ENCODE measurements around the gene ZNF197. TPM values are rescaled to one million over a fixed set of nuclear protein-coding genes. Genes with fewer than 3 reads are reported as not detected.

ZNF197 gene
- total and polyA plus RNA-seq, 2 of the 4 experiments (the other 2 are of a cell fraction): 5.0 to 14.9 TPM

DNA sequence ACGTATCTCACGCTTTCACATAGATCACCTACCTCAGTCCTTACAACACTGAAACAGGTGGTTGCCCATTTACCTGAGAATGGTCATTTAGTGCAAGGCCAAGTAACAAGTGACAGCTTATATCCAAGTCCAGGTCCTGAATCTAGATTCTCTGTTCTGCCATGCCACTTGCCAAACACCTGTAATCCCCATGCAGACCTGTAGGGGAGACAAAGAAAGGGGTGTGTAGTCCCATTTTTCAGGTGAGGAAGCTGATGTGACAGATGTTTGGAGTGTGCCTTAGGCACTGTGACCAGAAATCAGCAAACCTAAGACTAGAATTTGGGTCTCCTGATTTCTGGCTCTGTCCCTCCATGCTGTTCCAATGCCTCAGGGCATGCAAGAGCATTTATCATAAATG, 36.4 kb downstream of the ZNF197 start:
- H4K20me1 ChIP-seq (ENCODE audit: insufficient read depth, low read length): no peaks in the 10 kb centered on the region
- no peak overlapping the region for H3K18ac ChIP-seq (ENCODE audit: low read depth, low read length)
- no peak overlapping the region for H3K27ac ChIP-seq (ENCODE audit: insufficient read depth, low read length)
- ChIA-PET POLR2A (ENCODE audit: unreplicated experiment) (no interaction called here), CTCF (no interaction called here)
- dilution Hi-C loops (cut with HindIII; ENCODE audit: low sequenced_read_pairs, unreplicated experiment) (no loop called here), in situ Hi-C loops (cut with MboI; ENCODE audit: low sequenced_read_pairs) (no loop called here), intact Hi-C loops (cut with micrococcal nuclease) (no loop called here)
- H3K4me2 ChIP-seq (ENCODE audit: low read depth, low read length): no peak overlapping the region
- no peak overlapping the region for H2BK120ac ChIP-seq (ENCODE audit: low read depth, low read length)
- H2BK5ac ChIP-seq (ENCODE audit: low read depth, low read length, poor library complexity, severe bottlenecking): no peak overlapping the region
- no peaks in the 10 kb centered on the region for H3K9me1 ChIP-seq (ENCODE audit: insufficient read depth, low read length)
- no peak overlapping the region for H2AFZ ChIP-seq (replicated peaks; ENCODE audit: low read length, poor library complexity)
- H3K27me3 ChIP-seq (ENCODE audit: control insufficient read depth, insufficient read depth, low read length): no peaks in the 10 kb centered on the region
- no peak overlapping the region for H2AK9ac ChIP-seq (replicated peaks; ENCODE audit: low read depth, low read length, poor library complexity)
- no peak for TF ChIP-seq MAFK (IDR thresholded peaks at IDR 0.05; ENCODE audit: low read depth, low read length)
- TF ChIP-seq NFE2L2 (IDR thresholded peaks at IDR 0.05; ENCODE audit: low read depth, low read length): no peak
- no peak for TF ChIP-seq SMC3 (IDR thresholded peaks at IDR 0.05; ENCODE audit: low read depth, low read length)
- TF ChIP-seq BHLHE40 (IDR thresholded peaks at IDR 0.05; ENCODE audit: low read depth, low read length): no peak
- no peak for TF ChIP-seq FOS (IDR thresholded peaks at IDR 0.05; ENCODE audit: low read depth, low read length)
- no peak for TF ChIP-seq RFX5 (IDR thresholded peaks at IDR 0.05; ENCODE audit: low read depth, low read length)
- TF ChIP-seq, protein P1, sequence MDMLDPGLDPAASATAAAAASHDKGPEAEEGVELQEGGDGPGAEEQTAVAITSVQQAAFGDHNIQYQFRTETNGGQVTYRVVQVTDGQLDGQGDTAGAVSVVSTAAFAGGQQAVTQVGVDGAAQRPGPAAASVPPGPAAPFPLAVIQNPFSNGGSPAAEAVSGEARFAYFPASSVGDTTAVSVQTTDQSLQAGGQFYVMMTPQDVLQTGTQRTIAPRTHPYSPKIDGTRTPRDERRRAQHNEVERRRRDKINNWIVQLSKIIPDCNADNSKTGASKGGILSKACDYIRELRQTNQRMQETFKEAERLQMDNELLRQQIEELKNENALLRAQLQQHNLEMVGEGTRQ (IDR thresholded peaks at IDR 0.05; ENCODE audit: low read depth, low read length): no peak
- no peak for TF ChIP-seq MAZ (IDR thresholded peaks at IDR 0.05; ENCODE audit: borderline replicate concordance, low read depth, low read length)
- no peak for TF ChIP-seq RCOR1 (IDR thresholded peaks at IDR 0.05; ENCODE audit: insufficient replicate concordance, low read length)
- TF ChIP-seq, protein P2, sequence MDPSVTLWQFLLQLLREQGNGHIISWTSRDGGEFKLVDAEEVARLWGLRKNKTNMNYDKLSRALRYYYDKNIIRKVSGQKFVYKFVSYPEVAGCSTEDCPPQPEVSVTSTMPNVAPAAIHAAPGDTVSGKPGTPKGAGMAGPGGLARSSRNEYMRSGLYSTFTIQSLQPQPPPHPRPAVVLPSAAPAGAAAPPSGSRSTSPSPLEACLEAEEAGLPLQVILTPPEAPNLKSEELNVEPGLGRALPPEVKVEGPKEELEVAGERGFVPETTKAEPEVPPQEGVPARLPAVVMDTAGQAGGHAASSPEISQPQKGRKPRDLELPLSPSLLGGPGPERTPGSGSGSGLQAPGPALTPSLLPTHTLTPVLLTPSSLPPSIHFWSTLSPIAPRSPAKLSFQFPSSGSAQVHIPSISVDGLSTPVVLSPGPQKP (IDR thresholded peaks at IDR 0.05; ENCODE audit: borderline replicate concordance, low read depth, low read length): no peak
- no peak for TF ChIP-seq POLR2A (IDR thresholded peaks at IDR 0.05; ENCODE audit: low read depth, low read length)
- TF ChIP-seq MXI1 (IDR thresholded peaks at IDR 0.05; ENCODE audit: borderline replicate concordance, low read depth, low read length): no peak
- TF ChIP-seq, protein P3, sequence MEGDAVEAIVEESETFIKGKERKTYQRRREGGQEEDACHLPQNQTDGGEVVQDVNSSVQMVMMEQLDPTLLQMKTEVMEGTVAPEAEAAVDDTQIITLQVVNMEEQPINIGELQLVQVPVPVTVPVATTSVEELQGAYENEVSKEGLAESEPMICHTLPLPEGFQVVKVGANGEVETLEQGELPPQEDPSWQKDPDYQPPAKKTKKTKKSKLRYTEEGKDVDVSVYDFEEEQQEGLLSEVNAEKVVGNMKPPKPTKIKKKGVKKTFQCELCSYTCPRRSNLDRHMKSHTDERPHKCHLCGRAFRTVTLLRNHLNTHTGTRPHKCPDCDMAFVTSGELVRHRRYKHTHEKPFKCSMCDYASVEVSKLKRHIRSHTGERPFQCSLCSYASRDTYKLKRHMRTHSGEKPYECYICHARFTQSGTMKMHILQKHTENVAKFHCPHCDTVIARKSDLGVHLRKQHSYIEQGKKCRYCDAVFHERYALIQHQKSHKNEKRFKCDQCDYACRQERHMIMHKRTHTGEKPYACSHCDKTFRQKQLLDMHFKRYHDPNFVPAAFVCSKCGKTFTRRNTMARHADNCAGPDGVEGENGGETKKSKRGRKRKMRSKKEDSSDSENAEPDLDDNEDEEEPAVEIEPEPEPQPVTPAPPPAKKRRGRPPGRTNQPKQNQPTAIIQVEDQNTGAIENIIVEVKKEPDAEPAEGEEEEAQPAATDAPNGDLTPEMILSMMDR (conservative IDR thresholded peaks at IDR 0.05; ENCODE audit: low read depth, low read length): no peak
- TF ChIP-seq CHD1 (IDR thresholded peaks at IDR 0.05; ENCODE audit: low read depth, low read length): no peak
- TF ChIP-seq CEBPB (IDR thresholded peaks at IDR 0.05; ENCODE audit: low read depth, low read length): no peak
- TF ChIP-seq RAD21 (IDR thresholded peaks at IDR 0.05; ENCODE audit: low read length): no peak
- H3K56ac ChIP-seq (ENCODE audit: extremely low read depth, insufficient read depth, low read length): no peak overlapping the region
- no peak overlapping the region for H4K5ac ChIP-seq (ENCODE audit: low read depth, low read length)
- H3K9ac ChIP-seq (ENCODE audit: low read depth, low read length): no peak overlapping the region
- H2BK20ac ChIP-seq (ENCODE audit: low read depth, low read length): no peak overlapping the region
- no peak overlapping the region for H2AK5ac ChIP-seq (ENCODE audit: low read depth, low read length)
- no peak for ATAC-seq (ENCODE audit: low read depth)
- no peak overlapping the region for H2BK15ac ChIP-seq (ENCODE audit: low read depth, low read length)
- H3K4me3 ChIP-seq (ENCODE audit: insufficient read depth, low read depth, low read length): no peak overlapping the region
- H3K23ac ChIP-seq (ENCODE audit: low read depth, low read length): no peak overlapping the region
- no CpG with 5 or more reads among the region's 2 CpGs for WGBS, 2 experiments (ENCODE audit: extremely low coverage in 2 of 2, insufficient read length in 1 of 2)
- BruUV-seq (replicated peaks): no TSS peak
- no peaks in the 10 kb centered on the region for H3K4me1 ChIP-seq (ENCODE audit: control insufficient read depth, insufficient read depth, low read length)
- H4K8ac ChIP-seq (ENCODE audit: low read depth in 2 of 2, low read length in 2 of 2): no peak overlapping the region
- H3K36me3 ChIP-seq (ENCODE audit: control insufficient read depth, insufficient read depth, low read length): peaks cover 41% of the 10 kb centered on the region
- no peak for DNase-seq
- no peak overlapping the region for H3K4ac ChIP-seq (ENCODE audit: low read depth, low read length)
- no peak overlapping the region for H3K14ac ChIP-seq (replicated peaks; ENCODE audit: low read depth, low read length)
- H3K79me1 ChIP-seq (ENCODE audit: low read depth in 1 of 2, low read length in 2 of 2): peaks cover 5 to 10% of the 10 kb centered on the region in 2 experiments
- H3K9me3 ChIP-seq (ENCODE audit: control insufficient read depth, insufficient read depth, low read length): peaks cover 33% of the 10 kb centered on the region
- no peak overlapping the region for H4K91ac ChIP-seq (ENCODE audit: insufficient read depth, low read depth, low read length)
